HUES64 (cell line): ENCODE data around the gene RGSL1.
"Not testable (repeated sequence)": the region's sequence is repeated elsewhere in the genome, so short reads cannot be mapped to it uniquely, and the experiment has no call there.

Experiments used
- H3K27ac ChIP-seq: 2 replicates; pipeline ENCODE4 v1.7.0; 2013; ENCODE audit warnings: low read depth, low read length, inconsistent platforms
- H3K27me3 ChIP-seq: 2 replicates; pipeline ENCODE4 v1.6.1; 2013; ENCODE audit warnings: mild to moderate bottlenecking, low read length; ENCODE audit not compliant: insufficient read depth
- H3K36me3 ChIP-seq: 2 replicates; pipeline ENCODE4 v1.6.1; 2013; ENCODE audit warnings: mild to moderate bottlenecking, low read length; ENCODE audit not compliant: insufficient read depth
- H3K4me1 ChIP-seq: 2 replicates; pipeline ENCODE4 v1.6.1; 2013; ENCODE audit warnings: mild to moderate bottlenecking, low read length, moderate library complexity; ENCODE audit not compliant: insufficient read depth
- H3K4me3 ChIP-seq: 2 replicates; pipeline ENCODE4 v1.5.1; 2013; ENCODE audit warnings: mild to moderate bottlenecking, low read length, moderate library complexity
- H3K9ac ChIP-seq: 2 replicates; pipeline ENCODE4 v1.6.1; 2013; ENCODE audit warnings: mild to moderate bottlenecking, low read depth, low read length
- H3K9me3 ChIP-seq: 2 replicates; pipeline ENCODE4 v1.6.1; 2013; ENCODE audit warnings: low read depth, low read length; ENCODE audit not compliant: insufficient read depth
- WGBS: fragments of 150-250, 120-280 bp; methylation state at CpG from one replicate; pipeline ENCODE4 v1.1.7; 2013; ENCODE audit warnings: missing lambda C conversion rate; 5-methylcytosine and 5-hydroxymethylcytosine counted together

Gene RGSL1

GRCh38 chr1:182446033-182446669, 3.8 kb upstream of the RGSL1 start:
- Histone ChIP-seq H3K4me3 (no peak overlapping the region), H3K9me3 (no peaks in the 10 kb centered on the region), H3K27me3 (no peaks in the 10 kb centered on the region), H3K9ac (no peak overlapping the region), H3K4me1 (peaks cover 5% of the 10 kb centered on the region; the same call in 1 of the 2 replicates), H3K27ac (no peak overlapping the region), H3K36me3 (no peaks in the 10 kb centered on the region)
- 12% methylated on average over 3 of the region's 3 CpGs for WGBS

DNA sequence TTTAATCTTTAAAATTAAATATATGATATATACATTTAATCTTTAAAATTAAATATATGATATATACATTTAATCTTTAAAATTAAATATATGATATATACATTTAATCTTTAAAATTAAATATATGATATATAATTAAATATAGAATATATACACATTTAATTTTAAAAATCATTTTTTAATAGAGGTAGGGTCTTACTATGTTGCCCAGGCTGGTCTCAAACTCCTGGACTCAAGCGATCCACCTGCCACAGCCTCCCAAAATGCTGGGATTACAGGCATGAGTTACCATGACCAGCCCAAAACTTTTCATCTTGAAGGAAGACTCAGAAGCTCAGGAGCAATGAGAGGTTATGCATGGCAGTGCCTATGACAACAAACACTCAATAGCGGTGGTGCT, 2.8 kb upstream of the RGSL1 start:
- not testable (repeated sequence) for H3K9ac ChIP-seq, H3K4me3 ChIP-seq, H3K36me3 ChIP-seq, H3K9me3 ChIP-seq, H3K4me1 ChIP-seq, H3K27ac ChIP-seq, H3K27me3 ChIP-seq
- WGBS = 93% methylated on average over 2 of the region's 2 CpGs

- 97% methylated on average over 1 of the region's 1 CpG for WGBS
- Histone ChIP-seq H3K4me3 (no peak overlapping the region), H3K4me1 (peaks cover 5% of the 10 kb centered on the region; the same call in 1 of the 2 replicates), H3K9me3 (no peaks in the 10 kb centered on the region), H3K27ac (no peak overlapping the region), H3K9ac (no peak overlapping the region), H3K27me3 (no peaks in the 10 kb centered on the region), H3K36me3 (no peaks in the 10 kb centered on the region)
Measured at GRCh38 chr1:182447660-182448059, 2.3 kb upstream of the RGSL1 start.

GRCh38 chr1:182453631-182454030, 3.7 kb downstream of the RGSL1 start:
- Histone ChIP-seq H3K4me3 (no peak overlapping the region), H3K36me3 (no peaks in the 10 kb centered on the region), H3K27ac (no peak overlapping the region), H3K9ac (no peak overlapping the region), H3K9me3 (no peaks in the 10 kb centered on the region), H3K4me1 (peaks cover 5% of the 10 kb centered on the region; the same call in 1 of the 2 replicates), H3K27me3 (no peaks in the 10 kb centered on the region)
- WGBS = 83% methylated on average over 6 of the region's 7 CpGs

DNA sequence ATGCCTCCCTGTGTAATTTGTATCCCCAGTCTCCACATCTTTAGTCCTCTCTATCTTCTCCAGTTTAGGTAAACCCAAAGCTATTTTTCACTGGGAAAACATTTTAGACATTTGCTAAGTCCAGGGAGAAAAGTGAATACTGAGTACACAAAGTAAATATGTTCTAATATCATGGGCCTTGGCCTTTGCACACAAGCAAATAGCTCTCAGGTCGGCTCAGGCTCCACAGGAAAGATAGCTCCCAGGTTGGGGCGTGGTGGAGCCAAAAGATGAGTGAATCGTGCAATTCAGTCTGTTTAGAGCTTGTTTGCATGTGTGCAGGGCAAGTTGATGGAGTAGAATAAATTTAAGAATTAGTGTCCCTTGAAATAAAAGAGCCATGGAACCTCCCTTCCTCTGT, 7.9 kb downstream of the RGSL1 start:
- Histone ChIP-seq H3K27ac (no peak overlapping the region), H3K36me3 (no peaks in the 10 kb centered on the region), H3K4me3 (no peak overlapping the region), H3K27me3 (no peaks in the 10 kb centered on the region), H3K9me3 (no peaks in the 10 kb centered on the region), H3K9ac (no peak overlapping the region), H3K4me1 (no peaks in the 10 kb centered on the region)
- WGBS = 95% methylated on average over 3 of the region's 3 CpGs

DNA sequence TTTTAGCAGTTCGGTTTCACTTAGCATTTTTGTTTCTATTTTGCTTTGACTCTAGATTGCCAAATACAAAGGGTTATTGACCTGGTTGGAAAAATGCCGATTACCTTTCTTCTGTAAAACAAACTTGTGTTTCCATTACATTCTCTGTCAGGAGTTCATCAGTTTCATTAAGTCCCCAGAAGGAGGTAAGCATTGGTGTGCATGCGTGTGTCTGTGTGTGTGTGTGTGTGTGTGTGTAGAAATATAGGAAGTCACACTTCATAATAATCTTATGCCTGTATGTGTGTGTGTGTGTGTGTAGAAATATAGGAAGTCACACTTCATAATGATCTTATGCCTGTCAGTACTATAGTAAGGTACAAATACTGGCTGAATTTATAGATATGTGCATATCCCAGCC, 10.0 kb downstream of the RGSL1 start:
- no peaks in the 10 kb centered on the region for H3K36me3 ChIP-seq
- no peak overlapping the region for H3K4me3 ChIP-seq
- H3K9me3 ChIP-seq = no peaks in the 10 kb centered on the region
- H3K4me1 ChIP-seq = no peaks in the 10 kb centered on the region
- no peak overlapping the region for H3K9ac ChIP-seq
- 100% methylated on average over 3 of the region's 3 CpGs for WGBS
- H3K27ac ChIP-seq = no peak overlapping the region
- H3K27me3 ChIP-seq = no peaks in the 10 kb centered on the region

DNA sequence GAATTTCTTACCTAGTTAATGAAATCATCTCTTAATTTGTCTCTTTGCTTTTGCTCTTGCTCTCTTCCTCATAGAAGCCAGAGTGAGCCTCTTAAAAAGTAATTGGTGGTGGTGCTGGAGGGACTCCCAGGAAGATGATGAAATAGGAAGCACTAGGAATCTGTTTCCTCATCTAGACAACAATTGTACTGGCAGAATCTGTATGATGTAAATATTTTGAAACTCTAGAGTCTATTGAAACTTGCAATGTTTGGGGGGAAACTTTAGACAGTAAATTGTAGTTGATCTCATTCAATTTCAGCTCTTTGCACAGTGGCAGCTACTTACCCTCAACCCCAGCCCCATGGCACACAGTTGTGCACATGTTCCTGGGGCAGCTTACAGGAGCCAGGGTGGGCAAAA, 10.6 kb downstream of the RGSL1 start:
- Histone ChIP-seq H3K36me3 (no peaks in the 10 kb centered on the region), H3K4me1 (no peaks in the 10 kb centered on the region), H3K27me3 (no peaks in the 10 kb centered on the region), H3K9me3 (no peaks in the 10 kb centered on the region), H3K9ac (no peak overlapping the region), H3K27ac (no peak overlapping the region), H3K4me3 (no peak overlapping the region)

DNA sequence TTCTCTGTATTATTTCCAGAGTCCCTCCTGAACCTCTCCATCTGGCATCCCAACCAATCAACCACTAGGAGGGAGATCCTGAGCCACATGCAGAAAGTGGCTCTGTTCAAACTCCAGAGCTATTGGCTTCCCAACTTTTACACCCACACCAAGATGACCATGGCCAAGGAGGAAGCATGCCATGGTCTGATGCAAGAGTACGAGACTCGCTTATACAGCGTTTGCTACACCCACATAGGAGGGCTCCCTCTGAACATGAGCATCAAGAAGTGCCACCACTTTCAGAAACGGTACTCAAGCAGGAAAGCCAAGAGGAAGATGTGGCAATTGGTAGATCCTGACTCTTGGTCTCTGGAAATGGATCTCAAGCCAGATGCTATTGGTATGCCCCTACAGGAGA, 23.6 kb downstream of the RGSL1 start:
- H3K27ac ChIP-seq = no peak overlapping the region
- peaks cover 3% of the 10 kb centered on the region; the same call in 1 of the 2 replicates for H3K9me3 ChIP-seq
- WGBS = 92% methylated on average over 4 of the region's 4 CpGs
- no peaks in the 10 kb centered on the region for H3K27me3 ChIP-seq
- H3K4me1 ChIP-seq = no peaks in the 10 kb centered on the region
- no peak overlapping the region for H3K9ac ChIP-seq
- no peaks in the 10 kb centered on the region for H3K36me3 ChIP-seq
- no peak overlapping the region for H3K4me3 ChIP-seq

- H3K9me3 ChIP-seq = no peaks in the 10 kb centered on the region
- WGBS = 92% methylated on average over 2 of the region's 2 CpGs
Measured at GRCh38 chr1:182476625-182477024, 26.7 kb downstream of the RGSL1 start.

GRCh38 chr1:182478238-182478637, 28.3 kb downstream of the RGSL1 start:
- no peak overlapping the region for H3K27ac ChIP-seq
- H3K4me1 ChIP-seq = no peaks in the 10 kb centered on the region
- H3K9ac ChIP-seq = no peak overlapping the region
- no peaks in the 10 kb centered on the region for H3K27me3 ChIP-seq
- H3K9me3 ChIP-seq = no peaks in the 10 kb centered on the region
- no peak overlapping the region for H3K4me3 ChIP-seq
- no peaks in the 10 kb centered on the region for H3K36me3 ChIP-seq

More at GRCh38 chr1:182476625-182477024, 26.7 kb downstream of the RGSL1 start:
- no peaks in the 10 kb centered on the region for H3K4me1 ChIP-seq
- H3K9ac ChIP-seq = no peak overlapping the region
- no peaks in the 10 kb centered on the region for H3K27me3 ChIP-seq
- no peak overlapping the region for H3K27ac ChIP-seq
- no peaks in the 10 kb centered on the region for H3K36me3 ChIP-seq
- H3K4me3 ChIP-seq = no peak overlapping the region

GRCh38 chr1:182484067-182484466, 34.1 kb downstream of the RGSL1 start:
- Histone ChIP-seq H3K4me1 (no peaks in the 10 kb centered on the region), H3K9me3 (no peaks in the 10 kb centered on the region), H3K27me3 (no peaks in the 10 kb centered on the region), H3K36me3 (no peaks in the 10 kb centered on the region), H3K9ac (no peak overlapping the region), H3K27ac (no peak overlapping the region), H3K4me3 (no peak overlapping the region)
- 88% methylated on average over 2 of the region's 2 CpGs for WGBS
